Adipose tissue (tissue), 3 donors: Measurements from ENCODE around the gene TEN1. TPM values are rescaled to one million over a fixed set of nuclear protein-coding genes. Genes with fewer than 3 reads are reported as not detected.

ENCODE experiments used
- H3K27ac ChIP-seq: one replicate; pipeline ENCODE4 v1.5.1; 2013; ENCODE audit warnings: low read depth, low read length
- WGBS, 3 donors: extraction: QIAGEN DNeasy Blood & Tissue Kit; methylation state at CpG; one replicate each; pipeline ENCODE4 v1.1.7; 2013; 5-methylcytosine and 5-hydroxymethylcytosine counted together
- polyA plus RNA-seq, 3 donors: library from polyadenylated mRNA; stranded (reverse); fragments of 200-250 nt; gene quantifications; one replicate each; pipeline ENCODE4 v1.2.3, GENCODE V29; 2013
- donor health status: healthy with polysubstance abuse.
- donor health status: Bipolar disorder and iron deficiency.
- donor health status: healthy.

TEN1 gene
- polyA plus RNA-seq, 3 donors = 25.2 to 42.6 (median 39.5) TPM

DNA sequence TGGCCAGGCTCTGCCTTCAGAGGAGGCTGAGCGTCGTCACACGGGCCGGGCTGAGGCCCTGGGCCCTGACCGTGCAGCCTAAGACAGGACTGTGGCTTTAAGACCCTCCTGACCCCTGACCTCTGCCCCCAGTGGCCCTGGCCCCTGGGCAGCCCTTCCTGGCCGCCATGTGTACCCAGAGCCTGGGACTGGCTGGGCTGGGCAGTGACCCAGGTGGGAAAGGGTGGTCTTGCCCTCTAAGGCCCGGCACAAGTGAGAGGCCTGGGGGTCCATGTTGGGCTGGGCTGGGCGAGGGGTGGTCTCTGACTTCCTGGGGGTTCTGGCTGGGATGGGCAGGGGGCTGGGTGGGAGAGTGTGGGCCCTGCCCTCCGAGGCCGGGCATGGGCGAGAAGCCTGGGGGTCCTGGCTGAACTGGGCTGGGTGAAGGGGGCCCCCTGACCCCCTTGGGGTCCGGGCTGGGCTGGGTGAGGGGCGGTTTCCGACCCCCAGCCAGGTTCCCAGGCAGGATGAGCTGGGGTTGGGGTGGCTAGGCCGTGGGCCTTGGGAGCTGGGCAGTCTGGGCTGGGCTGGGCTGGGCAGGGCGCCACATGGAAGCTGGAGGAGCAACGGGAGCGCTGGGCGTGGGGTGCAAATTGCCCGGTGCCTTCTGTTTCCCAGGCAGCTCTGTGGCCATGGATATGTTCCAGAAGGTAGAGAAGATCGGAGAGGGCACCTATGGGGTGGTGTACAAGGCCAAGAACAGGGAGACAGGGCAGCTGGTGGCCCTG is 21.9 kb downstream of the TEN1 start, which contains the start of gene CDK3:
CDK3 (plus strand) TSS at position 101 of the 767 bp plus-strand sequence; CDS start at position 672, 571 bp downstream.
- no peak within 1 kb of the TSS for H3K27ac ChIP-seq

GRCh38 chr17:76002100-76002499 is 23.1 kb downstream of the TEN1 start:
- H3K27ac ChIP-seq = no peak overlapping the region
- 97 to 100% (median 97%) methylated on average over 12 of the region's 12 CpGs for WGBS, 3 donors

More for the DNA sequence above, 21.9 kb downstream of the TEN1 start, which contains the start of gene CDK3:
- 73 to 87% (median 87%) methylated on average over 19 to 21 of the region's 21 CpGs for WGBS, 3 donors

- WGBS, 3 donors = 62 to 79% (median 67%) methylated on average over 6 of the region's 6 CpGs
- H3K27ac ChIP-seq = no peak overlapping the region
Observed at GRCh38 chr17:76003915-76004314, 24.9 kb downstream of the TEN1 start.

- H3K27ac ChIP-seq = no peak overlapping the region
- 68 to 86% (median 71%) methylated on average over 8 of the region's 8 CpGs for WGBS, 3 donors
Observed at GRCh38 chr17:76004750-76005262, 25.8 kb downstream of the TEN1 start.

DNA sequence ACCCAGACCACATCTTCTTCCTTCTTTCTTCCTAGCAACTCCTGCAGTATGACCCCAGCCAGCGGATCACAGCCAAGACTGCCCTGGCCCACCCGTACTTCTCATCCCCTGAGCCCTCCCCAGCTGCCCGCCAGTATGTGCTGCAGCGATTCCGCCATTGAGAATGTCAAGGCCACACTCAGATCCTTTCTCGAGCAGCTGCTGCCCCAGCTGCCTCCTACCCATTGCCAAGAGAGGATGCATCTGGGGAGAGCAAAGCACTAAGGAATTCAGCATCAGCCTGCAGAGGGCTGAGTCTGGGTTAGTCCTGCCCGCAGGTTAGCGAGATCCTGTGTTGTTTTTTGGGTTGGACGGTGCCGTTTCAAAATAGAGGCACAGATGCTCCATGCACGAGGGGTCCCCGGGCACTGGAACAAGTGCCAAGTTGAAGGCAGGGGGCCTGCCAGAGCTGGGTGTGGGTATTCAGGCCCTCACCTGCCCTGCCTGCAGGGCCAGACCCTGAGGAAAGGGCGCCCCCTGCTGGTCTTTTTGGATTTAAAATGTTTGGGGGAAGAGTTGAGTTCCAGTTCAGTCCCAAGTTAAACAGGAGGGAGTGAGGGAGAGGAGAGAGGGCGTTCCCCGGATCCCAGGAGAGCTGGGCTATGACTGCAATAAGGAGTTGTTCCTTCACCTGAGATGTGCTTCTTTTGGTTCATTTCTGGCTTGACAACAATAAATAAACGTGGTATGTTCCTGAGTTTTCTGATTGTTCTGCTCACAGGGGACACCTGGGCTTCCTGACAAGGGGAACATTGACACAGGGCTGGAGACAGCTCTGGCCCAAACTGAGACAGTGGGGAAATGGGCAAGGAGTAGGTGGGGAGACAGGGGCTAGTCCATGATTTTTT is 26.5 kb downstream of the TEN1 start:
- H3K27ac ChIP-seq = no peak overlapping the region
- 44 to 47% (median 45%) methylated on average over 15 to 16 of the region's 16 CpGs for WGBS, 3 donors

DNA sequence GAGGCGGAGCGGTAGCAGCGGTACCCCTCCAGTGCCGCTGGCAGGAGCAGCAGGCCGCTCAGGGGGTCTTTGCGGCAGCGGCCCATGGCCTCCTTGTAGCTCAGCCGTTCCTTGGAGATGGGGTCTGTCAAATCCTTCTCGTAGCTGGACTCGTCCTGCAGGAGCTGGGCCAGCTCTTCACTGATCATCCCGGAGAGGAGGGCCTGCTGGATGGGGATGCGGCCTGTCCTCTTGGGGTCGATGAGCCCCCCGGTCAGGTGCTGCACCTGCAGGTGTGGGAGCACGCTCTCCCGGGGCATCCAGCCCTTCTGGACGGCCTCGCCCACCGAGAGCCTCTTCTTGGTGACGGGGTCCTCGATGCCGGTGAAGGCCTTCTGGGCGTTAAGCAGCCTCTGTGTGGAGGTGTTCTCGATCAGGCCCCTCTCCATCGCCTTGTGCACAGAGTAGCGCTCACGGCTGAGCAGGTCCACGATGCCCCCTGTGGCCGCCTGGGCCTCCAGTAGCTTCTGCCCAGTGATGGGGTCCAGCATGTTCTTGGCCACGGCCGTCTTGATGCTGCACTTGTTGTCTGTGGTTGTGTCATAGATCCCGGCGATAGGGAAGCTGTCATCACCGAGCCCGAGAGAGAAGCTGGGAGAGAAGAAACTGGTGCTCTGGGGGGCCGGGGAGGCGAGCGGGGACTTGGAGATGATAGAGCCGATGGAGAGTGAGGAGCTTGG is 28.2 kb downstream of the TEN1 start:
- H3K27ac ChIP-seq = no peak overlapping the region
- 92 to 93% (median 93%) methylated on average over 37 to 39 of the region's 39 CpGs for WGBS, 3 donors

- H3K27ac ChIP-seq = no peak overlapping the region
- 86 to 94% (median 90%) methylated on average over 9 to 16 of the region's 16 CpGs for WGBS, 3 donors
Observed at GRCh38 chr17:76007850-76008165, 28.8 kb downstream of the TEN1 start.

GRCh38 chr17:76008208-76008607 is 29.2 kb downstream of the TEN1 start:
- 92 to 95% (median 94%) methylated on average over 36 of the region's 36 CpGs for WGBS, 3 donors
- H3K27ac ChIP-seq = no peak overlapping the region

DNA sequence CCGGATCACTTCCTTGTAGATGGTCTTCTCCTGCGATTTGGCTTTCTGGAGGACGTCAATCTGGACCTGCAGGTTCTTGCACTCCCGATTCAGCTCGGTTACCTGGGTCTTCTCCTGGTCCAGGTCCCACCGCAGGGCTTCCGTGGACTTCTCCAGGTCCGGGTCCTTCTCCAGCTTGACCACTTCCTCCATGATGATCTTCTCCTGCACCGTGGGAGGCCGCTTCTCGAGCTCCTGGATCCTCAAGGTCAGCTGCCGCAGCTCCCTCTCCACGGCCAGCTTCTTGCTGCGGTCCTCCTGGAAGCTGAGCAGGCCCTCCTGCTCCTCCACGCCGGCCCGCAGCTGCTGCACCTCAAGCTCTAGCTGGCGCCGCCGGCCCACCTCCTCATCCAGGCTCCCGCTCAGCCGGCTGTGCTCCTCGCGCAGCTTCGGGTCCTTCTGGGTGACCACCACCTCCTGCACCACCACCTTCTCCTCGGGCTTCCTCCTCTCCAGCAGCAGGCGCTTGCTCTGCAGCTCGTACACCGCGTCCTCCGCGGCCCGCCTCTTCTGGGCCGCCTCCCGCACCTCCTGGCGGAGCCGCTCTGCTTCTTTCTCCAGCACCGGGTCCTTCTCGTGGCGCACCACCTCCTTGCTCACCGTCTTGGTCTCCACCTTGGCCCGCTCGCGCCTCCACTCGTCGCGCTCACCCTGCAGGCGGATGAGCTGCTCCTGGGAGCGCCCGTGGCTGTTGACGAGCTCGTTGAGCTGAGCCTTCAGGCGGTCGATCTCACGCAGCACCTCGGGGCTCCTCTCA is 29.8 kb downstream of the TEN1 start:
- 93 to 95% (median 94%) methylated on average over 56 of the region's 56 CpGs for WGBS, 3 donors
- no peak overlapping the region for H3K27ac ChIP-seq

DNA sequence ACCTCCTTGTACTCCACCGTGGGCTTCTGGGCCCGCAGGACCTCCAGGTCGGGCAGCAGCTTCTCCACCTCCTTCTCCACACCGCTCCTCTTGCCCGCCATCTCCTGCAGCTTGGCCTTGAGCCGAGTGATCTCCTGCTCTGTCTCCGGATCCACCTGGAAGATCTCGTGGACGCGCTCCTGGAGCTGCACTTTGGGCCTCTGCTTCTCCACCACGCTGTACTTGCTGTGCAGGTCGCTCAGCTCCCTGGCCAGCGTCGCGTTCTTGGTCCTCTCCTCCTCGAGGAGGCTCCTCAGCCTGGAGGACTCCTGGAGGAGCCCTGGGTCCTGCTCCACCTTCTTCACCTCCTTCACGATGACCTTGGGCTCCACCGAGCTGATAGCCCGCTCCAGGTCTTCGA is 30.4 kb downstream of the TEN1 start:
- H3K27ac ChIP-seq = no peak overlapping the region
- 84 to 94% (median 93%) methylated on average over 20 of the region's 20 CpGs for WGBS, 3 donors

DNA sequence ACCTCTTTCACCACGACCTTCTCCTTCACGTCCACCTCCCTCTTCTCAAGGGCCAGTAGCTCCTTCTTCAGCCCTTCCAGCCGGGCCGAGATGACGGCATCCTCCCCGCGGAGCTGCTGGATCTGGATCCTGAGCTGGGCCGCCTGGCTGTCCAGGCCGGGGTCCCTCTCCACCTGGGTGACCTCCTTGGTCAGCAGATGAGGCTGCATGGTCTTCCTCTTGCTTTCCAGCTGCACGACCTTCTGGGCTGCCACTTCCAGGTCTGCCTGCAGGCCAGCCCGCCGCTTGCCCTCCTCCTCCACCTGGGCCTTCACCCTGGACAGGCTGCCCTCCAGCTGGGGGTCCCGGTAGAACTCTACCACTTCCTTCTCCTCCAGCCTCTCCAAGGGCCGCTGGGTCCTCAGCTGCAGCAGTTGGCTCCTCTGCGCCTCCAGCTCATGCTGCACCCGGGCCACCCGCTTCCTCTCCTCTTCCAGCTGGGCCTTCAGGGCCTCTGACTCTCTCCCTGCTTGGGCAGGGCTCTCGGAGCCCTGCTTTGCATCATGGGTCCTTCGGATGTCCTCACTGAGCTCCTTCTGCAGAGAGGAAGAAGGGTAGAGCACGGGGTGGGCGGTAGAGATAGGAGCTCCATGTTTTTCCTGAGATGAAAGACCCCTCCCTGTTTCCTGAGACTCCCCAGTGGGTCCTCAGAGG is 31.1 kb downstream of the TEN1 start:
- H3K27ac ChIP-seq = no peak overlapping the region
- WGBS, 3 donors = 81 to 86% (median 83%) methylated on average over 21 of the region's 21 CpGs

DNA sequence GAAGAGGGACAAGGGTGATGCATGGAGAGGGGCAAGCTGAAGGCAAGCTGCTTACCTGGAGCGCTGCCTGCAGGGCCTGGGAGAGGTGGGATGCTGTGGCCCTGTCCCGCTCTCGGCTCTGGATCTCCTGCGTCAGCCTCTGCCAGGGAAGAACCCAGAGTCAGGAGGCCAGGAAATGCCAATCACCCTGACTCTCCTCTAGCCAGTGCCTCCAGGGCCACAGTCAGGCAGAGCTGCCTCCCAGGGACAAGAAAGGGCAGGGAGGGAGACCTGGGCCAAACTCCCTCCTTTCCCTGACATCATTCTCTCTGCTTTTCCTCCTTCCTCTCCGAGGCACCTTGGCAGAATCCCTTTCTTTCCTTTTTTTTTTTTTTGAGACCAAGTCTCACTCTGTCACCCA is 32.9 kb downstream of the TEN1 start:
- H3K27ac ChIP-seq = no peak overlapping the region
- whole genome bisulfite sequencing, 3 donors = 83 to 86% (median 85%) methylated on average over 5 of the region's 5 CpGs

DNA sequence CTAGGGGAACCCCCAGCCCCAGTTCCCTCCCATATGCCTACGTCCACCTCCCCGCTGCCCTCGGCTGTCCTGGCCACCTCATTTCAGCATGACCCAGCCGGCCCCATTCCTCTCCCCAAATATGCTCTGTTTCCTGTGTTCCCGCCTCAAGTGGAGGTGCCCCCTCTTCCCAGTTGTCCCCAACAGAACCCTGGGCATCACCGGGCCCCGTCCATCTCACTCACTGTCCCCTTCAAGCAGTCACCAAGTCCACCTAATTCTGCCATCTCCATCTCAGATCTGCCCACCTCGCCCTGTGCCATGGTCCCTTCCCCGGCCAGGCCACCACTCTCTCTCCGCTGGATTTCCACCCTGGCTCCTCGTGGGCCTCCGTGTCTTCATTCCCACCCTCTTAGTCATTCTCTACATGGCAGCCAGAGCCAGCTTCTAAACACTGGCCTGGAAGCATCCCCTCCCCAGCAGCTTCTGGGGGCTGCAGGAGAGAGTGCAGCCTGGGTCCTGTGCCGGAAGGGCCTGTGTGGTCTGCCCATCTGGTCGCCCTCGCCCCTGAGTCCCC is 34.4 kb downstream of the TEN1 start:
- WGBS, 3 donors = 76 to 82% (median 77%) methylated on average over 15 of the region's 15 CpGs
- H3K27ac ChIP-seq = no peak overlapping the region

GRCh38 chr17:76014100-76014924 is 35.3 kb downstream of the TEN1 start:
- no peak overlapping the region for H3K27ac ChIP-seq

GRCh38 chr17:76014925-76015261 is 35.9 kb downstream of the TEN1 start:
- no peak overlapping the region for H3K27ac ChIP-seq
- 78 to 86% (median 82%) methylated on average over 25 to 26 of the region's 26 CpGs for WGBS, 3 donors

More at GRCh38 chr17:76014100-76014924, 35.3 kb downstream of the TEN1 start:
- 21 to 32% (median 26%) methylated on average over 19 of the region's 19 CpGs for WGBS, 3 donors
